Measurements from ENCODE around the gene MEX3D.

- TF ChIP-seq, protein P1, sequence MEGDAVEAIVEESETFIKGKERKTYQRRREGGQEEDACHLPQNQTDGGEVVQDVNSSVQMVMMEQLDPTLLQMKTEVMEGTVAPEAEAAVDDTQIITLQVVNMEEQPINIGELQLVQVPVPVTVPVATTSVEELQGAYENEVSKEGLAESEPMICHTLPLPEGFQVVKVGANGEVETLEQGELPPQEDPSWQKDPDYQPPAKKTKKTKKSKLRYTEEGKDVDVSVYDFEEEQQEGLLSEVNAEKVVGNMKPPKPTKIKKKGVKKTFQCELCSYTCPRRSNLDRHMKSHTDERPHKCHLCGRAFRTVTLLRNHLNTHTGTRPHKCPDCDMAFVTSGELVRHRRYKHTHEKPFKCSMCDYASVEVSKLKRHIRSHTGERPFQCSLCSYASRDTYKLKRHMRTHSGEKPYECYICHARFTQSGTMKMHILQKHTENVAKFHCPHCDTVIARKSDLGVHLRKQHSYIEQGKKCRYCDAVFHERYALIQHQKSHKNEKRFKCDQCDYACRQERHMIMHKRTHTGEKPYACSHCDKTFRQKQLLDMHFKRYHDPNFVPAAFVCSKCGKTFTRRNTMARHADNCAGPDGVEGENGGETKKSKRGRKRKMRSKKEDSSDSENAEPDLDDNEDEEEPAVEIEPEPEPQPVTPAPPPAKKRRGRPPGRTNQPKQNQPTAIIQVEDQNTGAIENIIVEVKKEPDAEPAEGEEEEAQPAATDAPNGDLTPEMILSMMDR (conservative IDR thresholded peaks at IDR 0.05; ENCODE audit: low read length), result no peak
- no peak for TF ChIP-seq EZH2phosphoT487 (IDR thresholded peaks at IDR 0.05; ENCODE audit: borderline replicate concordance, low read depth, low read length)
Observed at GRCh38 chr19:1518471-1518870, 49.7 kb downstream of the MEX3D start.

Data from OCI-LY7 (cell line).